Mucosa of gallbladder (tissue), 1 donor: ENCODE measurements around the gene FSIP1. TPM values are rescaled to one million over a fixed set of nuclear protein-coding genes. Genes with fewer than 3 reads are reported as not detected.

Experiments
- DNase-seq: peaks from one replicate; pipeline ENCODE4 v3.0.0-alpha.2; 2020; ENCODE audit warnings: low spot score
- total RNA-seq: library from RNA; stranded (reverse); gene quantifications from one replicate; pipeline ENCODE4 v1.2.1, GENCODE V29; 2021
- donor health status: DM: no; HTN: no; CAD: no.

FSIP1 gene
- total RNA-seq, 1 donor from 2014 or later: 0.81 TPM

DNA sequence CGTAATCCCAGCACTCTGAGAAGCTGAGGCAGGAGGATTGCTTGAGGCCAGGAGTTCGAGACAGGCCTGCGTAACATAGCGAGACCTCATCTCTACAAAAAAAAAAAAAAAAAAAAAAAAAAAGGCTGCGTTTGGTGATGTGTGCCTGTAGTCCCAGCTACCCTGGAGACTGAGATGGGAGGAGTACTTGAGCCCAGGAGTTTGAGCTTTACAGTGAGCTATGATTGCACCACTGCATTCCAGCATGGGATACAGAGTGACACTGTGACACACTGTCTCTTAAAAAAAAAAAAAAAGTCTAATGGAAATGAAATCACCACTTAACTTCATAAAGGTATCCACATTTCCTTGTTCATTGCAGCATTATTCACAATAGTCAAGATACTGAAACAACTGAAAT lies 136.2 kb downstream of the FSIP1 start:
- no peak for DNase-seq

DNA sequence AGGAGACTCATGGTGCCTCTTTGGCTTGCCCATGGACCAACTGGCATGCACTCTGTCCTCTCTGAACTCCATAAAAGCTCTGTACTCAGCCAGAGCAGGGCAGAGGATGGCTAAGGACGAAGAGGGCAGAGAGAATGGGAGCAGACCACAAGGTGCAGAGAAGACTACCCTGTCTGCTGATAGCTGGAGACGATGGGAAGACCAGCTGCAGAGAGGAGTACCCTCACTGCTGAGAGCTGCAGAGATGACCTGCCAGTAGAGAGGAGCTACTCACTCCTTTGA lies 136.7 kb downstream of the FSIP1 start:
- DNase-seq: no peak

DNA sequence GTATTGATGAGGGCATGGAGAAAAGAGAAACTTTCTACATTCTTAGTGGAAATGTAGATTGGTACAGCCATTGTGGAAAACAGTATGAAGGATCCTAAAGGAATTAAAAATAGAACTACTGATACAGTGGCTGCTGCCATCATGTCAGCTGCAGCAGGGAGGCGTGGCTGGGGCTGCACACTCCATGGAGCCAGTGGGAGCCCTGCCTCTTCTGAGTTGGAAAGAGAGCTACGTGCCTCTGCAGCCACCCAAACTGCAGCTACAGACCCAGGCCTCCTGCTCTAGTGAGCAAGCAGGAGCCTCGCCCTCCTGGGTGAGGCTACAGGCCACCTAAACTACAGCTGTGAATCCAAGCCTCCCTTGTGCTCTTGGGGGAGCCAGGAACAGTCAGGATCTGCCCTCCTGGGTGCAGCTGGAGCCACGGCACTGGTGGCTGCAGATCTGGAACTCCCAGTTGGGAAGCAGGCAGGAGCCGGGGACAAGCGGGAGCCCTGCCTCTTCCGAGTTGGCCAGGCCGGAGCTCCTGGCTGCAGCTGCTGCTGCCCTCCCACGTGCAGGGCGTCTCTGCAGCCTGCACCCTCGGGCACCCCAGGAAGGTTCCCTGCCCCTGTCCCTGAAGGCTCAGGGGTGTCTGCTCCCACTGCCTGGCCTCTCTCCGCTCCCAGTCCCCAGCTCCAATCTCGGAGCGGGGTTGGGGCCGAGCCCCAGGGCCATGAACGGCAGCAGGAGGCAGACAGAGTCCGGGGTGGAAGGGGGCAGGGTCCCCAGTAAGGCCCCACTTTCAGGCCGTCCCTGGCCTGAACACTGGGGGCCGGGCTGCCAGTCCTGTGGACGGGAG lies 137.3 kb downstream of the FSIP1 start:
- DNase-seq: no peak

DNA sequence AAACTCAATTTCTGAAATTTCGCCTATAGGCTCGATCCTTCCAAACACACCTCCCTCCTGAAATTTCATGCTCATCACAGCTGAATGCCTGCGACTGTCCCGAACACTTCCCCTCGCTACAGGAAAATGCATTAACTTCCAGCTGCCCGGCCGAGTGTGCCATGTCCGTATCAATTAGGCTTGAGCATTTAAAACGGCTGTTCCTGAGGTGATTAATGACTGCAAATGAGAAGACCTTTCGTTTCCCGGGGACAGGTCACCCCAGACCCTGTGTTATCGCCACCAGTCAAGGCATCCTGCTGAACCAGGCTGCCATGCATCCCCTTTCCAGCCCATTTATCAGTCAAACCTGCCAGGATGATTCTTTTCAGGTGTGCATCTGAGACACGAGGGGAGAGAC lies 138.5 kb downstream of the FSIP1 start:
- no peak for DNase-seq

DNA sequence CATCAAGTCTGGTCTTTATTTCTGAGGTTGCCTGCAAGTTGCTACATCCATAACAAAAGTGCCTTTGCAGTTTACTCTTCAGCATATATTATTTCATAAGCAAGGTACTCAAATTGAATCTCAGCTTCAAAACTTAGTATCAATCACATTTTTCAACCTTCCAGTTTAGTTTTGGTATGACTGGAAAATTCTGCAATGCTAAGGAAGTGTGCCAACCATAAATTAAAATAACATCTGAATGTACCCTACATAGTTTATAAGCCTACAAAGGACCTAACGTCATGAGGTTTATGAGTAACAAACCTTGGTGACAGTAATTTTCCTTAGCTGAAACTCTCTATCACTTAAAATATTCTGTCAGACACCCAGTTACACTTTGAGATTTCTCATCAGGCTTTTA lies 138.9 kb downstream of the FSIP1 start:
- no peak for DNase-seq

DNA sequence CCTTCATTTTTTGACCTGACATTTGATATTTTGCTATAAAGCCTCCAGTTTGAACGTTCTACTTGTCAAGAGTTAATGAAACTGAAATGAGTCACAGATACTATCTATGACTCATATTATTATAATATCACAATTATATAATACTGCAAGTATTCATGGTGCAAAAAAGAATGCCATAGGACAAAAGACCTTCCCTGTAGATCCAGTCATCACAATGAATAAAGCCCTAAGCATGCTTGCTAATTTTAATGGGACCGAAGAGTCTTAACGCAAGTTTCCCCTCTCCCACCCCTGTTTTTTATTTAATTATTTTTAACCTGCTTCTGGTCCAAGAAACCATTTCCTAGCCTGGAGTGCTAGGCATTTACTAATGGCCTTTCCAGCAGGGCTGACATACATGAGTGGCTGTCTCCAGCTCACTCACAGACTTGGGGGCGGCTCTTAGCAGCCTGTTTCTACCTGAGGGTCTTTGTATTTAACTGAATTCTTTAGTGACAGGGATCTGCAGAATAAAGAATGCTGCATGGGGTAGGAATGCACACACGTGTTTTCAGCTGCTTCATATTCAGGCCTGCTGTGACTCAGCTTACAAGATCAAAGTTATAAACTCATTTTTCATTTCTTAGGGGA lies 140.5 kb downstream of the FSIP1 start:
- no peak for DNase-seq

DNA sequence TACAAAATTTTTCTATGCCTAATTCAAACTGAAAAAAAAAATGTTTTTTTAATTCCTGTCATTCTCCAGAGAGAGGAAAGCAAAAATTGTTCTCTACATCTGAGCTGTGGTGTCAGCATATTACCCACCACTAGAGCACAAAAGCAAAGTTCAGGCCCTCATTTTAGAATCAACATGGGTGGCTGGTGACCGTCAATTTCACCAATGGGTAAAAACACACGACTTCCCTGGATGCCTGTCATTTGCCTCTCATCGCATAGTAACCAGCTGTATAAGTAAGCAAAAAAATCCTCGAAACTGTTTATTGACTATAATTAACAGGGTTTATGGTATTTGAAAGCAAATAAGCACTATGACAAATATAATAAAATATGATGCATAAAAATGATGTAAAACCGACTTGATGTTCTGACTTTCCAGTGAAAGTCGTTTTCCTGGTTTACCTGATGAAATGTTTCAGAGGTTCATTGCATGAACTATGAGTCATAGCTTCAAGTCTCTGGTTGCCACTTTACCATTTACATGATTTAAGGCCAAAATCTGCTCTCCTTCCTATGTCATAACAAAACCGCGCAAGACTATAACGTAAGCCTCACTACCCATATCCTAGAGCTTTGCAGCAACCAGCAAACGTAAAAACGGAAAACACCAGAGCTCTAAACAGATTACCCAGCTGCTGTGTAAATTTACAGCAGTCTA lies 141.3 kb downstream of the FSIP1 start:
- no peak for DNase-seq

DNA sequence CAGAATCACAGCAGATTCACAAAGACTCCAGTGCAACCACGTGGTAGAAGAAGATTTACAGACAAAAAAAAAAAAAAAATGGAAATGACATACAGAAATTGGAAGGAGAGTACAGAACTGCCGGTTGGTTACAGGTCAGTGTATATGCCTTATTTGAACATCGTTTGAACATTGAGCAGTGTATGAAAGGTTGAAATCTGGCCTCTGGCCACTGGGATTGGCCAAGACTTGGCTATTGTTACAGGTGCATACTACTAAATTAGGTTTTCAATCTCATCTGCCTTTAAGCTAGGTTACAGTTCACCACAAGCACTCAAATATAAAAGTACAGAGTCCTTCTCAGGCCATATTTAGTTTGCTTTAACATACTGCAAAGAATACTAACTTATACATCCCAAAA lies 142.0 kb downstream of the FSIP1 start:
- DNase-seq: no peak

DNA sequence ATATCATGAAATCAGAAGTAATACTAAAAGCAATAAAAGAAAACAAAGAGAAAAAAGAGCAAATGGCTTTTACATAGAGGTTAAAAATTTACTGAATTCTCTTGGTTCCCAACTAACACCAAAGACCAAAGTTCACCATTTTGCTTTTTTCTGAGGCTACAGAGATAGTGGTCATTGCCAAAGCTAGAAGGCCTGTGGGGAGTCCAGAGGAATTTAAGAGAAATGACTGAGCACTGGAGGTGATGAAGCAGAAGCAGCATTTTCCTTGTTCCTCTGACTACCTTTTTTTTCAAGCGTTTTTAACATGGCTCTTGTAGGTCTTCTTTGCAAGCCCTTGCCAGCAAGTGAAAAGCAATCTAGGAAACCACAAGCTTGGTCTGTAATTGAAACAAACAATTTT lies 143.6 kb downstream of the FSIP1 start:
- DNase-seq: no peak

DNA sequence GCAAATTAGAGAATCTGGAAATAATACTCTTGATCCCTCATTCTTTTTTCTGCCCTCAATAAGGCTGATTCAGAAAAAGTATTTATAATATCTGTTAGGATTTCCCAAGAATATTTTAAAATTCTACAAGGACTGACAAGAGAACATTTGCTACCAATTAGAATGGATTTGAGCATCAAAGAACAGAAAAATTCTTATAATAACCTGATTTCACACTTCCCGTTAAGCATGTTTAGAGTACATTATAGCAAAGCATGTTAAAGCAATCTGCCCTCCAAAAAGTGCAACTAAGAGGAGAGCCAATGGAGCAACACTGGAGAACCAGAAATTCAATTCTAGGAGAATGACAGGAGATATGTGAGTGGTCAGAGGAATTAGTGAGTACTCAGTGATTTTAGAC lies 144.6 kb downstream of the FSIP1 start:
- no peak for DNase-seq

DNA sequence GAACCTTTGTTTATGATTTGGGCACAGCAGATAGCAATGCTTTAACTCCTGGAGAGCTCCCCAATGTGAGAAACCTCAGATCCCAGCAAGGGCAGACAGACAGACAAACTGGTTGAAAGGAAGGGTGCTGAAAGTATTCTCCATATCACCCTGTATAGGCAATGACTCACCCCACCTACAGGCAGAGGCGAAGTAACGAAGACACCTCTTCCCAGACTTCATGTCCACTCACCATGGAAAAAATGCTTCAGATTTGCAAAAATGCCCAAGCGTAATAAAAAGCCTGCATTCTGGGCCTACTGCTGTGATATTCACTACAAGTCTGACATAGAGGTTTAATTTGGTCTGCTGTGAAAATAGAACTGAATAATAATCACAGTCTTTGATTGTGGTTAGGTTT lies 151.3 kb downstream of the FSIP1 start:
- no peak for DNase-seq

DNA sequence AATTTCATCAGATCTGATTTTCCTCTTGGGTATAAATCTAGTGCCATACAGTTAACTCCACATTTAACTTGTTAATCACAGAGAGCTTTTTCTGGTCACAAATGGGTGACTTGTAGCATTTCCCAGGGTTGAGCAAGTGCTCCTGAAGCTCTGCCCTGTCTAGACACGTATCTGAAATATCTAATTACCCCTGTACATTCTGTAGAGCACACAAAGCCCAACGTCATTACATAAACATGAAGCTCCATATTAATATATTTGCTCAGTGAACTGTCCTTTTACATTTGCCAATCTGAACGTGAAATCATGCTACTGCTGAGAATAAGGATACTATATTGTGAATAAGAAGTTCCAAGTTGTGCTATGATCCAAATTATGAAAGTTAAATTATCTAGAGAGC lies 152.7 kb downstream of the FSIP1 start:
- DNase-seq: no peak

DNA sequence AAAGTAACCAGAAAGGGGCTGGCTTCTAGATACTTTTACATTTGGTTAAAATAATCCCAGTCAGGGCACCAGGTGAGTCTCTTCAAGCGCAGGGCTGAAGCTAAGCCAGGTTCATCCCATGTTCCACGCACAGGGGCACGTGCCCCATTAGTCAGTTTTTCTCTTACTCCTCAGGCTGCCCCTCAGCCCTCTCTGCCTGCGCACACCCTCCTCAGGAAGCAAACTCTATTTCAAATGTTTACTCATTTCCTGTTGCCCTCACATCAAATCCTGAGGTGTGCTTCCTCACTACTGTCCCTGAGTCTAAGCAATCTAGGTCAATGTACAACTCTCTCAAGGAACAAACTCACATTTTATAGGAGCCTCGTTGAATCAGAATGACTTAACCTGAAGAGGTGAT lies 153.3 kb downstream of the FSIP1 start:
- no peak for DNase-seq

DNA sequence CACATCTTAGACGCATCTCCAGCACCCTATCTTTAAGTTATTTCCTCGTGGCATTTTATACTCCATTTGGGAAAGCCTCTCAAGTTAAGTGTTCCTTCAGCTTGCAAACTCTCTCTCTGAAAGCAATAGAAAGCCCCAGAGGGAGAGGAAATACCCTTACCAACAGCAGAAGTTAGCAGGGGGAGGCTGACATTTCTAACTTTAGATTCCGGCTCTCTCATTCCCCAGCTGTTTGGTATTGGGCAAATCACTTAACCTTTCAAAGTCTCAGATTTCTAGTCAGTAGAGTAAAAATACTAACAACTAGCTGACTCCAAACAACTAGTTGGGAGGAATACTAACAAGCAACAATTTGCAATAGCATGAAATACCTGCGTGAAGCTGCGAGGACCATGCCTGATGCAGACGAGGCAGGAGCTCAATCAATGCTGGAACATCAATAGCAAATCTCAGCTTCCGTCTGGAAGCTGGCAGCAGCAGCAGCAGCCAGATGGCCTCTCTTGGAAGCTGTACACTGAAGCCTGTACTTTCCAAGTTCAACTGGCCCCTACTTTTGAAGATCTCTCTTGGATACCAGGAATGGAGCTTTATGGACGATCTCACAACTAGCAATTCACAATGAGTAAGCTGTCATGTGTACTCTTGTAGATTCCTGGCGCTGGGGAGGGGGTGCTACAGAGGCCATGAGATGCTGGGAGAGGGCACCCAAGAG lies 153.9 kb downstream of the FSIP1 start:
- DNase-seq: no peak

DNA sequence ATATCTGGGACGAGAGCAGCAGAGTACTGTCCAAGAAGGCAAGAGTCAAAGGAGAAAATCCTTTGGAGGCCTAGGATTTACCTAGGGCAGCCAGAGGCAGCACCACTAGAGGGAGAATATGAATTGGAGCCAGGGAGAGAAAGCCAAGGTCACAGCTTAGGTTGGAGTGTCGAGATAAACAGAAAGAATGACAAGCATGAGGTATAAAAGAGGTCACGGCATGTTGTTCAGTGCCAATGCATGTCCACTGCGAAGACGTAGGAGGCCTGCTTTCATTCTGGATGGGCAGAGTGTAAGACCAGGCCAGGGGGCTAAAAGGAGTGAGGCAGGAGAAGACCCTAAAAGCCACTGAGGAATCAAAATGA lies 154.5 kb downstream of the FSIP1 start:
- no peak for DNase-seq

DNA sequence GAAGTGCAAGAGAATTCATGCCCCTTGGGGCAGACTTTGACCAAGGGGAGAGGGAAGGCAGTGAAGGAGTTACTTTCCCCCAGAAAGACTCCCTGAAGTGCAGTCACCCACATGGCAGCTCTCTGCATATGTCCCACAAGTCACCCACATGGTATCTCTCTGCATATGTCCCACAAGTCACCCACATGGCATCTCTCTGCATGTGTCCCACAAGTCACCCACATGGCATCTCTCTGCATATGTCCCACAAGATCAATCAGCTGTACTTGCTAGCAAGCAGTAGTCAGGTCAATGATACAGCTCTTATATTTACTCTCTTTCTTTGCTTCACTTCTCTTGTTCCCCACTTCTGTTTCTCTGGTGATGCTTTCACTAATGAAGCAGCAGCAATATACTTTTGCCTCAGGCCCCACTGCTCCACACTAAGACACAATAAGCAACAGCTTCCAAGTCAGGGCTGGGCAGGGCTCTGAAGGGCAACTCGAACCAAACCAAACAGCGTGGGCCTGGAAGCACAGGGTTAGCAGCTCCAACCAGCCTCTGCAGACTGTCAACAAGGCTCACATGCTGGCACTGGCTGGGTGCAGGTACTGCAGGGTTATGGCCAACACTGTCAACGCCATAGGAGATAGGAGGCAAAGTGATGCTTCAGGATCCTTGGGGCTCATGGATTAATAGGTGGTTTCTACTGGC lies 155.0 kb downstream of the FSIP1 start:
- DNase-seq: no peak

DNA sequence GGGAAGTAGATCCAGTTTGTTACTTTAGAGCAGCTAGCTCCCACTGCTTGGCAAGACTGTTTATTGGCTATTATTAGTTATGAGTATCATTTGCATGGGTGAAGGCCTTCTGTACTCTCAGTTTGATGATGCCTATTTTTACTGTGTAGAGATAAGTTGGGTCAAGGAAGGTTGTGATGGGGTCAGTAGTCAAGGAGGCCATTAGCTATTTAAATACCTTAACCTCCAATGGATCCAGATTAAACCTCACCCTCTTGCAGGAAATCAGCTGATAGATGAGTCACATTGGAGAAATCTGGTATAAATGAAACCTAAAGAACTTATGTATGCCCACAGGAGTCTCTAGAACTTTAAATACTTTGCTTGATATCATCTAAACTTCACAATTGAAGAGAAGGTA lies 156.8 kb downstream of the FSIP1 start:
- no peak for DNase-seq

DNA sequence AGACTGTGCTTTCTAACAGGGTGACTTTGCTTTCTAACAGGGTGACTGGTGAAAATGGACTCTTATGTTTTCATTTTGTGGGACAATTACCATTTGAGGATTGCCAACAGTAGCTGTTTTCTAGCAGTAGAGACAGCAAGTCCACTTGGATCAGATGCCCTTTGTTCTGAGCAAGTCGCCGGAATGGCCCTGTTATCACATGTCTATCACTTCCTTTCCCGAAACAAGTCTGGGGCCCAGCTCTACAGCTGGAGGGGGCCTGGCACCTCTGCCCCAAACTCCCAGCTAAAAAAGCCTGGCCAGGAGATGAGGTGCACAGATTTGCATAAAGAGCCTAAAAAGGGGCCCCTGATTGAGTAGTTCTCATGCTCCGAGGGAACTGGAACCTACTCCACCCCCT lies 157.2 kb downstream of the FSIP1 start:
- no peak for DNase-seq

DNA sequence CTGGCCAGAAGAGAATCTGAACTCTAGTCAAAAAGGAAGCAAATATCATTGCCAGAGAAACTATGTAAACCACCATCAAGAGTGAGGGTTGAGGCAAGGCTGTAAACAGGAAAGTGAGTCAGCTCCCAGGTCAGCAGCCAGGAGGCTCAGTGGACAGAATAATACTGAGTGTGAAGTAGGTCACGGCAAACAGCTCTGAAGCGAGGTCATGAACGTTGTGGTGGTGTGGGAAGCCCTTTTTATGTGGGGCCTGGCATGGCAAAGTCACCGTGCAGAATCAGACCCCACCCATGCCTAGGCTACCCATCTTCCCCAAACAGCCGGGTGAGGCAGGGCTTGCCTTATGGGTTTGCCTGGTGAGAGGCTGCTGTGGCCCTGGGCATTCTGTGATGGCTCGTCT lies 157.8 kb downstream of the FSIP1 start:
- peak; percentile 64 for DNase-seq

DNA sequence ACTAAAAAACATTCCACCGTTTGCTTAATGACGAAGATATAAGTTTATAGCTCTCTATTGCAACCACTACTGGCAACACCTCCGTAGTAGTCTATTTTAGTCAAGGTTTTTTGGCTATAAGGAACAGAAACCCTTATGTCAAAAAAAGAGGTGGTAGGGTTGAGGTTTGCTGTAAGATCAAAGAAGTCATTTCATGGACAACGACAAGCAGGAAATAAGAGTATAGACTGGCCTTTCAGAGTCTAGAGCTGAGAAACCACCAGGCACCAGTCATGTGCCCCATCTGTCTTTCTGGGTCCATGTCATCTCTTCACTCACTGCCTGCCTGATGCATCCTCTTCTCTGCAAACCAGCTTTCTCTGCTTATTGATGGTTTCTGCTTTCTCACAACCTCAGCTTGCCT lies 159.1 kb downstream of the FSIP1 start:
- no peak for DNase-seq

DNA sequence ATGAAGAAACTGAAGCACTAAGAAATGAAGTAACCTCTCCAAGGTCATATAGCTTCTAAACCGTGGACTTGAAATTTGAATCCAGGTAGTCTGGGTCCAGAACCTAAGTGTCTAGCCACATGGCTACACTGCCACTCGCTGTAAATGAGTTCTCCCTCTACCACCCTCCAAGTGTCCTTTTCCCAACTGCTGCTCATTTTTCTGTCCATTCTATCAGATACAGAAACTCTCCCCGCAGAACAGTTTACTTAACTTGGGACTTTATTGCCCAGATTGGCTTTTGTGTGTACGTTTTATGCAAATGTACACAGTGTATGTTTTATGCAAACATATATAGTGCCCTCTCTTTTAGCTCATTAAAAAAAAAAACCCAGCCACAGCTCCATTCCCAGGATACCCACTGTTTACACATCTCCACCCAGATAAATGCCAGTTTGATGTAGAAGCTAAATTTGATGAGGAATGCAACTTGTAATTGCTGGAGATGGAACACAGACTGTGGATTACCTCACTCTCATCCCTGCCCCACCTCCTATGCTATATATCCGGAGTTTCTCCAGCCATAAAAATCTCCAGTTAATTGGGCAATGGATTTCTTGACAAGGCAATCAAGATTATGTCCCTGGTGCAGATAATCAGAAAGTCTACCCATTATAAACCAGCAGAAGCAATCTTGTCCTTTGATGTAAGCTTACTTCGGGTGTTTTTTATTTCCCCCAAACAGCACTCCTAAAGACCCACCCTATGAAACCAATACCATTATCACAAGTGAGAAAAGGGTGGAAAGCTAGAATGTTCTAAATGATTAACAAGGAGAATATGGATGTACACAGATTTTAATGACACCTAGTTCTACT lies 159.8 kb downstream of the FSIP1 start:
- no peak for DNase-seq
